ENCODE results near the gene B4GALT4. TPM values are rescaled to one million over a fixed set of nuclear protein-coding genes. Genes with fewer than 3 reads are reported as not detected.

Gene B4GALT4
- total RNA-seq, 4 donors from 2014 or later, result 10.9 to 15.3 (median 14.0) TPM

DNA sequence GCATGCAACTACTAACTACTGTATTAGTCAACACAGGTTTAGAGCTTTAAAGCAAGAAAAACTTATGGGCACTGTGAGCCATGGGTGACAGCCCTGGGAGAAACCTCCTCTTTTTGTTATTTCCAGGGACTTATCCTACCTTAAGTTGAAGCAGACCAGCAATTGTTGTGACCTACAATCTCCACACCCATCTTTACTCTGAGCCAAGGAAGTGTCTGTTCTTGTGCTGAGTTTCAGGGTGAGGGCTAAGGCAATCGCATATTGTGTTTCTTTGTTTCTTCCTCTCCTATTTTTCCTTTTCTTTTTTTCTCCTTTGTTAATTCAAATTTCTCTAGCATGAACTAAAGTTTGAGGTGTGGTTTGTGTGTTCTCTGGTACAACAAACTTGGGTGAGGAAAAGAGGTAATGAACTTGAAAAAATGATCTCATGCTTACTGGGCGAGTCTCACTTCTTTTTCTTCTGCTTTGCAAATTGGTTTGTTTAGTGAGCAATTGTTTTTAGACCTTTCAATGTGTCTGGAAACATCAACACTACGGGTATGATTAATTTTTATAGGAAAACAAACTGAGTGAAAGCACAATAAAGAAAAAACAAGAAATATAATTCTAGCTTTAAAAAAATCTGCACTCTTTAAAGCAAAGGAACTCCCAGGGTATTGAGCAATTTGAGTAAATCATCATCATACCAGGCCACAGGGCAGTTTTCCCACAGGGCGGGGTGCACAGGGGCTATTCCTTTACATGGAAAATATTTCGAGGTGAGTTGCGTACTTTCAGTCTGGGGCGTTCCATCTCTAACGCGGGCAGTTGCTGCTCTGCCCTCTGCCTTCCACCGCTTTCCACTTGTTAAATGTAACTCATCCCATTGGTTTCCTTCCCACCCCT lies 64.6 kb downstream of the B4GALT4 start:
- TF ChIP-seq, protein P1, sequence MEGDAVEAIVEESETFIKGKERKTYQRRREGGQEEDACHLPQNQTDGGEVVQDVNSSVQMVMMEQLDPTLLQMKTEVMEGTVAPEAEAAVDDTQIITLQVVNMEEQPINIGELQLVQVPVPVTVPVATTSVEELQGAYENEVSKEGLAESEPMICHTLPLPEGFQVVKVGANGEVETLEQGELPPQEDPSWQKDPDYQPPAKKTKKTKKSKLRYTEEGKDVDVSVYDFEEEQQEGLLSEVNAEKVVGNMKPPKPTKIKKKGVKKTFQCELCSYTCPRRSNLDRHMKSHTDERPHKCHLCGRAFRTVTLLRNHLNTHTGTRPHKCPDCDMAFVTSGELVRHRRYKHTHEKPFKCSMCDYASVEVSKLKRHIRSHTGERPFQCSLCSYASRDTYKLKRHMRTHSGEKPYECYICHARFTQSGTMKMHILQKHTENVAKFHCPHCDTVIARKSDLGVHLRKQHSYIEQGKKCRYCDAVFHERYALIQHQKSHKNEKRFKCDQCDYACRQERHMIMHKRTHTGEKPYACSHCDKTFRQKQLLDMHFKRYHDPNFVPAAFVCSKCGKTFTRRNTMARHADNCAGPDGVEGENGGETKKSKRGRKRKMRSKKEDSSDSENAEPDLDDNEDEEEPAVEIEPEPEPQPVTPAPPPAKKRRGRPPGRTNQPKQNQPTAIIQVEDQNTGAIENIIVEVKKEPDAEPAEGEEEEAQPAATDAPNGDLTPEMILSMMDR (IDR thresholded peaks at IDR 0.05; ENCODE audit: low read depth), result no peak

DNA sequence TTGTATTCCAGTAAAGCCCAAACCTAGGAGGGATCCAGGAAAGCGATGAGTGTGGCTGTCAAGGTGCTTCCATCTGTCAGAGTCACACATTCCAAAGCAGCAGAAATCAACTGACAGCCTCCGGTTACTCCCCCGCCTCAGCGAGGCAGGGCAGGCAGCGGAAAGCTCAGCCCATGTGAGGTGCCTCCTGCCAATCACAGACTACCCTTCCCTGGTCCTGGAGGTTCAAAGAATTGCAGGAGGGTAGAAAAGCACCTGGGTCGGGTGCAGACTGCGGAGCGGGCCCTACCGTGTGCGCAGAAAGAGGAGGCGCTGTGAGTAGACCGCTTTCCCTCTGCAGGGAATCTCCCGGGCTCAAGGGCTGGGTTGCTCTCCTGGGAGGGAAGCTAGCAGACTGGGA lies 67.4 kb downstream of the B4GALT4 start, which contains the start of gene UPK1B:
Gene UPK1B (plus strand): TSS at position 274 of the 400 bp plus-strand sequence. CDS start 13,144 bp downstream, outside the sequence.
- TF ChIP-seq, protein P1 (IDR thresholded peaks at IDR 0.05; ENCODE audit: low read depth), result no peak

DNA sequence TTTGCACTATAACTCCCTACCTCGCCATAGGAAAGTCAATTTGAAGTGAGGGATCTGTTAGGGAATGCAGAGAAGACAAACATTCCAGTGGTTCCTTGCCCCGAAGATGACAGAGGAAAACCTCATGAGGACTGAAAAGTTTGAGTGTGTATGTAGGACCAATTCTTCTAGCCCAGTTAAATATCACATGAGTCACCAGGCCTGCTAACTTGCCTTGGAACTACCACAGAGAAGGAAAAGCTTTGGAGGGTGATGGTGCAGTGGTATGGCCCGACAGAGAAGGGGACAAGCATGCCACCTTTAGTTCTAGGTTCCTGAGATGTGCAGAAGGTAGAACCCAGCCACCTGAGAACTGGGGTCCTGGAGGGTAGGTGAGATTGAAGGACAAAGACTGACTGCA lies 69.9 kb downstream of the B4GALT4 start:
- TF ChIP-seq, protein P1 (IDR thresholded peaks at IDR 0.05; ENCODE audit: low read depth), result no peak

Other genes with a start within 250 kb of the B4GALT4 start
- gene IGSF11, start 206.0 kb downstream of the B4GALT4 start, total RNA-seq, result 1 to 10 TPM in 1 of 4 donors, not detected in 3; 1.5 TPM
- gene TEX55, start 94.7 kb downstream of the B4GALT4 start, total RNA-seq, result under 1 TPM in 1 of 4 donors, not detected in 3; 0.66 TPM
- gene UPK1B, start 67.3 kb downstream of the B4GALT4 start, total RNA-seq, result under 1 TPM in 1 of 4 donors, not detected in 3; 0.65 TPM
- 10 to 100 TPM; 20.3 to 38.8 (median 28.8) TPM for gene ARHGAP31, start 53.5 kb upstream of the B4GALT4 start, total RNA-seq
- gene TMEM39A, start 222.7 kb upstream of the B4GALT4 start, total RNA-seq, result 10 to 100 TPM; 19.6 to 33.3 (median 30.0) TPM
- gene POGLUT1, start 228.1 kb upstream of the B4GALT4 start, total RNA-seq, result 10 to 100 TPM; 10.6 to 18.9 (median 17.9) TPM